ENCODE data around the gene TMEM178A. TPM values are rescaled to one million over a fixed set of nuclear protein-coding genes. Genes with fewer than 3 reads are reported as not detected.

TMEM178A gene
- total RNA-seq, 1 experiment from 2014 or later, result 0.86 TPM

DNA sequence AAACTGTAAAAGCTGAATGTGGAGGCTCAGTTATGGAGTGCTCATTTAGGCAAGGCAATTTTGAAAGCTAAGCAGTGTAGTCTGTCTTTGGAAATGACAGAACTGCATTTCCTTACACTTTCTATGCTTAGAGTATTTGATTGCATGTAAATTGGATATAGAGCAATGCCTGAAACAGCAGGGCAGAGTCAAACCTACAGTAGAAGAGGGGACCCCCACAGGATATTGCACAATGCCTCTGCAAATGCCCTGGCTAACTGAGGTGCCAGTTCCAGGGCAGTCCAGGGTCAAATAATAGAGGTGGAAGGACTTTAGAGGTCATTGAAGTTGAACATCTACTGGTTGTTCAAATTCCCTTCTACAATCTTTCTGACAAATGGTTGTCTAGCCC, 2.2 kb downstream of the TMEM178A start:
- H3K4me1 Mint-ChIP-seq (ENCODE audit: insufficient read depth, unreplicated experiment), result peaks cover 12% of the 10 kb centered on the region
- BruUV-seq (replicated peaks), result no TSS peak
- TF ChIP-seq, protein P1, sequence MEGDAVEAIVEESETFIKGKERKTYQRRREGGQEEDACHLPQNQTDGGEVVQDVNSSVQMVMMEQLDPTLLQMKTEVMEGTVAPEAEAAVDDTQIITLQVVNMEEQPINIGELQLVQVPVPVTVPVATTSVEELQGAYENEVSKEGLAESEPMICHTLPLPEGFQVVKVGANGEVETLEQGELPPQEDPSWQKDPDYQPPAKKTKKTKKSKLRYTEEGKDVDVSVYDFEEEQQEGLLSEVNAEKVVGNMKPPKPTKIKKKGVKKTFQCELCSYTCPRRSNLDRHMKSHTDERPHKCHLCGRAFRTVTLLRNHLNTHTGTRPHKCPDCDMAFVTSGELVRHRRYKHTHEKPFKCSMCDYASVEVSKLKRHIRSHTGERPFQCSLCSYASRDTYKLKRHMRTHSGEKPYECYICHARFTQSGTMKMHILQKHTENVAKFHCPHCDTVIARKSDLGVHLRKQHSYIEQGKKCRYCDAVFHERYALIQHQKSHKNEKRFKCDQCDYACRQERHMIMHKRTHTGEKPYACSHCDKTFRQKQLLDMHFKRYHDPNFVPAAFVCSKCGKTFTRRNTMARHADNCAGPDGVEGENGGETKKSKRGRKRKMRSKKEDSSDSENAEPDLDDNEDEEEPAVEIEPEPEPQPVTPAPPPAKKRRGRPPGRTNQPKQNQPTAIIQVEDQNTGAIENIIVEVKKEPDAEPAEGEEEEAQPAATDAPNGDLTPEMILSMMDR (IDR thresholded peaks at IDR 0.05; ENCODE audit: unreplicated experiment), result no peak
- no peaks in the 10 kb centered on the region for H3K9me3 Mint-ChIP-seq (ENCODE audit: unreplicated experiment)
- DNase-seq (ENCODE audit: unreplicated experiment), result no peak
- peaks cover 84% of the 10 kb centered on the region for H3K27me3 Mint-ChIP-seq (ENCODE audit: insufficient read depth, unreplicated experiment)
- no peaks in the 10 kb centered on the region for H3K36me3 Mint-ChIP-seq (ENCODE audit: insufficient read depth, unreplicated experiment)
- intact Hi-C loops (cut with micrococcal nuclease), result no loop called here
- no peak overlapping the region for H3K4me3 Mint-ChIP-seq (ENCODE audit: unreplicated experiment)
- ChIA-PET POLR2A (no interaction called here), CTCF (interaction anchor here (1.1 kb wide), 1 partner anchor 9 kb away, joined by 4 read pairs; no protein-coding TSS in a partner anchor)
- H3K27ac Mint-ChIP-seq (ENCODE audit: low read depth, unreplicated experiment), result no peak overlapping the region

DNA sequence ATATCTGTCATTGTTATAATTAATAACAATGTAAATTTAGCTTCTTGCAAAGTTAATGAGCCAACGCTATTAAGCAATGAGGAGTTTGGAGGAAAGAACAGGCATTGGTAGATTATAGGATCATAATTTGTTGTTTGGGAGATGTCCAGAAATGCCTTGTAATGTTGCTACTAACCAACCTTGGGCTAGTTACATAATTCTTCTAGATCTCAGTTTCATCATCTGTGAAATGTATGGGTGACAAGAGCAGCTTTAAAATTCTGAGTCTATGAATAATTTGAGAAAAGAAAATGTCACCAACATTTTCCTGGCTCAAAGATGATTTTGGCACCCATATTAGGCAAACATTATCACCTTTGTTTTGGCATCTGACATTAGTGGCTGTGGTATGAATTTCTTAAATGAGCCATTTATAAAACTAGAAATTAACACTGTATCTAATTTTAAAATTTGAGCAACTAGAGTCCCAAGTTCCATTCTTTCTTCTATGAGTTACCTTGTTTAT, 2.9 kb downstream of the TMEM178A start:
- intact Hi-C loops (cut with micrococcal nuclease), result no loop called here
- POLR2A ChIA-PET, result no interaction called here
- Mint-ChIP-seq H3K4me1 (ENCODE audit: insufficient read depth, unreplicated experiment) (peaks cover 12% of the 10 kb centered on the region), H3K27ac (ENCODE audit: low read depth, unreplicated experiment) (no peak overlapping the region), H3K36me3 (ENCODE audit: insufficient read depth, unreplicated experiment) (no peaks in the 10 kb centered on the region), H3K27me3 (ENCODE audit: insufficient read depth, unreplicated experiment) (peaks cover 84% of the 10 kb centered on the region), H3K9me3 (ENCODE audit: unreplicated experiment) (no peaks in the 10 kb centered on the region), H3K4me3 (ENCODE audit: unreplicated experiment) (no peak overlapping the region)
- CTCF ChIA-PET, result interaction anchor here (1.1 to 1.7 kb wide), 2 partner anchors 9 to 28 kb away, joined by 4 read pairs; no protein-coding TSS in a partner anchor
- no TSS peak for BruUV-seq (replicated peaks)
- no peak for DNase-seq (ENCODE audit: unreplicated experiment)
- TF ChIP-seq, protein P1 (IDR thresholded peaks at IDR 0.05; ENCODE audit: unreplicated experiment), result no peak

DNA sequence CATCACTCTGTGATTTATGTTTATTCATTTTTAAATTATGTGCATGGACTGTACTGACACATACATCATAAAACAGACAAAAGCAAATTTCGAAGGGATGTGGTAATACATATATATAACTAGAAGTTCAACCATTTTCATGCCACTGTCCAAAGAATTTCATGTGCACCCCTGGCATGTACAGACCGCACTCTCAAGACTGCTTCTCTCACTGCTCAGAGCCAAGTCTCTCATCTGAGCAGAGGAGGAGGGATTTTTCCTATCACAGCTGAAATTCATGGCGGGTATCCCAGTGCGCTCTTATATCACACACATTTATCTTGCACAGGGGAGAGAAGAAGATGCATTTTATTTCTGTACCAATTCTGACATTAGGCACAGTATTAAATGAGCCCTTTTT, 5.9 kb downstream of the TMEM178A start:
- peaks cover 7% of the 10 kb centered on the region for H3K4me1 Mint-ChIP-seq (ENCODE audit: insufficient read depth, unreplicated experiment)
- DNase-seq (ENCODE audit: unreplicated experiment), result no peak
- ChIA-PET POLR2A (no interaction called here), CTCF (no interaction called here)
- H3K9me3 Mint-ChIP-seq (ENCODE audit: unreplicated experiment), result no peaks in the 10 kb centered on the region
- H3K36me3 Mint-ChIP-seq (ENCODE audit: insufficient read depth, unreplicated experiment), result no peaks in the 10 kb centered on the region
- TF ChIP-seq, protein P1 (IDR thresholded peaks at IDR 0.05; ENCODE audit: unreplicated experiment), result no peak
- BruUV-seq (replicated peaks), result no TSS peak
- peaks cover 61% of the 10 kb centered on the region for H3K27me3 Mint-ChIP-seq (ENCODE audit: insufficient read depth, unreplicated experiment)
- H3K4me3 Mint-ChIP-seq (ENCODE audit: unreplicated experiment), result no peak overlapping the region
- intact Hi-C loops (cut with micrococcal nuclease), result no loop called here
- H3K27ac Mint-ChIP-seq (ENCODE audit: low read depth, unreplicated experiment), result no peak overlapping the region

DNA sequence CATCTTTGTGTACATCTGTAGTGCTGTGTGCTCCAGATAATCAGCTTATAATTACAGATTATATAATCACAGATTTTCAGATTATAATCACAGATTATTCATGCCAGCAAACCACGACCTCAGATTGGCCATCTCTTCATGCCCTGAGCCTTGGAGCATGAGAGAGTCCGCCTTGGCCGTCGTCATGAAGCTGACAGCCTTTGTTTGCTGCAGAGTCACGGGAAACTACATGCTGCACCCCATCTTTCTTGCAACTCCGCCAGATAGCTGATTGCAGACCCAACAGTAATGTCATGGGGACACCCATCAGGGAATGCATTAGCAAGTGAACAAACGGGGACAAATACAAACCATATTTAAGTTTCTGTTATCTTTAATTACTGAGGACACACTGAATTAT, 7.3 kb downstream of the TMEM178A start:
- intact Hi-C loops (cut with micrococcal nuclease), result no loop called here
- Mint-ChIP-seq H3K4me3 (ENCODE audit: unreplicated experiment) (no peak overlapping the region), H3K9me3 (ENCODE audit: unreplicated experiment) (no peaks in the 10 kb centered on the region), H3K36me3 (ENCODE audit: insufficient read depth, unreplicated experiment) (no peaks in the 10 kb centered on the region), H3K27ac (ENCODE audit: low read depth, unreplicated experiment) (no peak overlapping the region), H3K27me3 (ENCODE audit: insufficient read depth, unreplicated experiment) (peaks cover 47% of the 10 kb centered on the region), H3K4me1 (ENCODE audit: insufficient read depth, unreplicated experiment) (no peaks in the 10 kb centered on the region)
- DNase-seq (ENCODE audit: unreplicated experiment), result no peak
- ChIA-PET CTCF (interaction anchor here (0.9 to 2.2 kb wide), 2 partner anchors 23 to 159 kb away, joined by 3 to 8 read pairs; no protein-coding TSS in a partner anchor), POLR2A (interaction anchor here (1.3 kb wide), 1 partner anchor 11 kb away, joined by 4 read pairs; no protein-coding TSS in a partner anchor)
- TF ChIP-seq, protein P1 (IDR thresholded peaks at IDR 0.05; ENCODE audit: unreplicated experiment), result no peak
- no TSS peak for BruUV-seq (replicated peaks)
